Suprapubic skin (tissue), 4 donors: Measurements from ENCODE around the gene PML.

Experiments
- EP300 ChIP-seq: sonication (generic); formaldehyde crosslinking; IDR thresholded peaks from one replicate; pipeline ENCODE4 v1.6.1; 2017; ENCODE audit warnings: antibody characterized with exemption
- POLR2A ChIP-seq, 2 donors: fragments of 450-650 bp; IDR thresholded peaks; one replicate each; pipeline ENCODE4 v1.6.1; 2017; ENCODE audit warnings: antibody characterized with exemption in 2 of 2, mild to moderate bottlenecking in 2 of 2, moderate library complexity in 2 of 2
- POLR2AphosphoS5 ChIP-seq, 3 donors: sonication (generic); formaldehyde crosslinking; IDR thresholded peaks; one replicate each; pipeline ENCODE4 v1.6.1; 2017; ENCODE audit warnings: antibody characterized with exemption in 3 of 3
- TF ChIP-seq, protein P1 (sequence below), 2 donors: fragments of 200-600 bp in 1 of 2; fragments of 450-650 bp in 1 of 2; sonication (generic) in 1 of 2; IDR thresholded peaks; one replicate each; pipeline ENCODE4 v1.5.1; 2016 to 2019; ENCODE audit warnings: antibody characterized with exemption in 2 of 2, mild to moderate bottlenecking in 1 of 2, moderate library complexity in 1 of 2

GRCh38 chr15:73981761-73982221 is 12.7 kb upstream of the PML start:
- TF ChIP-seq, protein P1, sequence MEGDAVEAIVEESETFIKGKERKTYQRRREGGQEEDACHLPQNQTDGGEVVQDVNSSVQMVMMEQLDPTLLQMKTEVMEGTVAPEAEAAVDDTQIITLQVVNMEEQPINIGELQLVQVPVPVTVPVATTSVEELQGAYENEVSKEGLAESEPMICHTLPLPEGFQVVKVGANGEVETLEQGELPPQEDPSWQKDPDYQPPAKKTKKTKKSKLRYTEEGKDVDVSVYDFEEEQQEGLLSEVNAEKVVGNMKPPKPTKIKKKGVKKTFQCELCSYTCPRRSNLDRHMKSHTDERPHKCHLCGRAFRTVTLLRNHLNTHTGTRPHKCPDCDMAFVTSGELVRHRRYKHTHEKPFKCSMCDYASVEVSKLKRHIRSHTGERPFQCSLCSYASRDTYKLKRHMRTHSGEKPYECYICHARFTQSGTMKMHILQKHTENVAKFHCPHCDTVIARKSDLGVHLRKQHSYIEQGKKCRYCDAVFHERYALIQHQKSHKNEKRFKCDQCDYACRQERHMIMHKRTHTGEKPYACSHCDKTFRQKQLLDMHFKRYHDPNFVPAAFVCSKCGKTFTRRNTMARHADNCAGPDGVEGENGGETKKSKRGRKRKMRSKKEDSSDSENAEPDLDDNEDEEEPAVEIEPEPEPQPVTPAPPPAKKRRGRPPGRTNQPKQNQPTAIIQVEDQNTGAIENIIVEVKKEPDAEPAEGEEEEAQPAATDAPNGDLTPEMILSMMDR (IDR thresholded peaks at IDR 0.05) = no peak
- TF ChIP-seq POLR2A (IDR thresholded peaks at IDR 0.05) = no peak
- no peak for TF ChIP-seq EP300
- no peak for TF ChIP-seq POLR2AphosphoS5 (IDR thresholded peaks at IDR 0.05)
